ENCODE measurements around the gene MKNK2. TPM values are rescaled to one million over a fixed set of nuclear protein-coding genes. Genes with fewer than 3 reads are reported as not detected.
A peak's percentile ranks its signal among the peaks of the same experiment; 100 is the strongest.

MKNK2 gene
- polyA plus RNA-seq, 1 donor (not counting 4 experiments of a cell fraction or from before 2014, with no cell fraction given), result 88.3 TPM

DNA sequence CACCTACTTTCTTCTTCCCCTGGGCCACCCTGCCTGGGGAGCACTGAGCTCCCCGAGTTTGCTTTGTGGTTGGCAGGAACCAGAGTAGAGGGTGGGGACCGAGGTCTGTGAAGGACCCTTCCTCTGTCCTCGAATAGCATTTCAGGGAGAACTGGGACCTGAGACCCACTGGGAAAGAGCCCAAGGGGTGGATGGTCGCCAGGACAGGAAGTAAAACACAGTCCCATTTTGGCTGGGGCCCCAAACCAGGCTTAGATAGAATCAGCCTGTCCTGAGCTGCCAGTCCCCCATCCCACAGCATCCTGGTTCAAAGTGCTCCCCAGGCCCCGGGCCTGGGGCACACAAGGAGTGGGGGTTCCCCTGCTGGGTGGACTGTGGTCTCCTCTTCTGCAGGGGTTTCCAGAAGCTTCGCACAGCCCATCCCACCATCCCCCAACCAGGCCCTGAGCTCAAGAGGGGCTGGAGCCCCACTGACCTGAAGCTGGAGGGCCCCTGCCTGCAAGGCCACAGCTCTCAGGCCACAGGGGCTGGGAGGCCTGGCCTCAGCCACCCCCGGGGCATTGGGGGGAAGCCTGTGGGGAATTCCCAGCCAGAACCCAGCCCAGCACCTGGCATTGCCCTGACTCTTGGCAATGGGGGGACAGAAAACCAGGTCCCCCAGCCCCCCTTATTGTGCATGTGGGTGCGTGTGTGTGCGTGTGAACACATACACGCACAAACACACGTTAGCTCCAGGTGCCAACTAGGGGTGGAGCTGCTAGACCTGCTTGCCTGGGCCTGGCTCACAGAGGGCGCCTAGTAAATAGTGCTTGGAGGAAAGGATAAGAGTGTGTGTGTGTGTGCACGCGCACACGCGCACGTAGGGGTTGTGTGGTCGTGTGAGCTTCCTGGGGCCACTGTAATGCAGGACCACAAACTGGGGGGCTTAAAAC lies 995 bp upstream of the MKNK2 start:
- H2AFZ ChIP-seq (ENCODE audit: control insufficient read depth, low read length), result peak overlapping the region; percentile 28
- TF ChIP-seq, protein P1, sequence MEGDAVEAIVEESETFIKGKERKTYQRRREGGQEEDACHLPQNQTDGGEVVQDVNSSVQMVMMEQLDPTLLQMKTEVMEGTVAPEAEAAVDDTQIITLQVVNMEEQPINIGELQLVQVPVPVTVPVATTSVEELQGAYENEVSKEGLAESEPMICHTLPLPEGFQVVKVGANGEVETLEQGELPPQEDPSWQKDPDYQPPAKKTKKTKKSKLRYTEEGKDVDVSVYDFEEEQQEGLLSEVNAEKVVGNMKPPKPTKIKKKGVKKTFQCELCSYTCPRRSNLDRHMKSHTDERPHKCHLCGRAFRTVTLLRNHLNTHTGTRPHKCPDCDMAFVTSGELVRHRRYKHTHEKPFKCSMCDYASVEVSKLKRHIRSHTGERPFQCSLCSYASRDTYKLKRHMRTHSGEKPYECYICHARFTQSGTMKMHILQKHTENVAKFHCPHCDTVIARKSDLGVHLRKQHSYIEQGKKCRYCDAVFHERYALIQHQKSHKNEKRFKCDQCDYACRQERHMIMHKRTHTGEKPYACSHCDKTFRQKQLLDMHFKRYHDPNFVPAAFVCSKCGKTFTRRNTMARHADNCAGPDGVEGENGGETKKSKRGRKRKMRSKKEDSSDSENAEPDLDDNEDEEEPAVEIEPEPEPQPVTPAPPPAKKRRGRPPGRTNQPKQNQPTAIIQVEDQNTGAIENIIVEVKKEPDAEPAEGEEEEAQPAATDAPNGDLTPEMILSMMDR (optimal IDR thresholded peaks at IDR 0.05 in 1 of 3, IDR thresholded peaks at IDR 0.05 in 1 of 3, conservative IDR thresholded peaks at IDR 0.05 in 1 of 3; ENCODE audit: extremely low read depth in 1 of 3, insufficient read depth in 2 of 3, low read length in 3 of 3), result peak in 1 of 3 experiments; percentile 47
- TF ChIP-seq EZH2 (IDR thresholded peaks at IDR 0.05; ENCODE audit: low read length), result no peak
- peak overlapping the region; percentile 85 for H3K9ac ChIP-seq (ENCODE audit: control insufficient read depth, extremely low read depth, insufficient read depth, low read length)
- H3K4me3 ChIP-seq (ENCODE audit: control insufficient read depth in 2 of 3, extremely low read depth in 1 of 3, insufficient read depth in 2 of 3, low read depth in 1 of 3, low read length in 3 of 3), result no peak overlapping the region
- H3K27ac ChIP-seq (ENCODE audit: control insufficient read depth, insufficient read depth, low read length), result peak overlapping the region; percentile 79
- peak; percentile 71 for FAIRE-seq
- no peaks in the 10 kb centered on the region for H3K27me3 ChIP-seq (ENCODE audit: control insufficient read depth, extremely low read depth, insufficient read depth, low read length)
- DNase-seq (ENCODE audit: low read depth, low spot score), result no peak
- peaks cover 3% of the 10 kb centered on the region for H3K9me1 ChIP-seq (ENCODE audit: control insufficient read depth, extremely low read depth, insufficient read depth, low read length)
- H3K79me2 ChIP-seq (ENCODE audit: control insufficient read depth, insufficient read depth, low read length), result peaks cover 32% of the 10 kb centered on the region
- dilution Hi-C loops (cut with MboI; ENCODE audit: extremely low pct_ligation_motif_present, low sequenced_read_pairs), result no loop called here
- H3K4me1 ChIP-seq (ENCODE audit: control insufficient read depth, extremely low read depth, insufficient read depth, low read length), result peaks cover 56% of the 10 kb centered on the region
- H3K36me3 ChIP-seq (ENCODE audit: control insufficient read depth in 2 of 2, extremely low read depth in 1 of 2, insufficient read depth in 2 of 2, low read length in 2 of 2), result peaks cover 6 to 8% of the 10 kb centered on the region in 2 experiments
- H4K20me1 ChIP-seq (ENCODE audit: control insufficient read depth, extremely low read depth, insufficient read depth, low read length), result peaks cover 18% of the 10 kb centered on the region
- H3K4me2 ChIP-seq (ENCODE audit: control insufficient read depth, extremely low read depth, insufficient read depth, low read depth, low read length), result peak overlapping the region; percentile 74
- H3K9me3 ChIP-seq (ENCODE audit: control insufficient read depth, low read depth, low read length), result no peaks in the 10 kb centered on the region

DNA sequence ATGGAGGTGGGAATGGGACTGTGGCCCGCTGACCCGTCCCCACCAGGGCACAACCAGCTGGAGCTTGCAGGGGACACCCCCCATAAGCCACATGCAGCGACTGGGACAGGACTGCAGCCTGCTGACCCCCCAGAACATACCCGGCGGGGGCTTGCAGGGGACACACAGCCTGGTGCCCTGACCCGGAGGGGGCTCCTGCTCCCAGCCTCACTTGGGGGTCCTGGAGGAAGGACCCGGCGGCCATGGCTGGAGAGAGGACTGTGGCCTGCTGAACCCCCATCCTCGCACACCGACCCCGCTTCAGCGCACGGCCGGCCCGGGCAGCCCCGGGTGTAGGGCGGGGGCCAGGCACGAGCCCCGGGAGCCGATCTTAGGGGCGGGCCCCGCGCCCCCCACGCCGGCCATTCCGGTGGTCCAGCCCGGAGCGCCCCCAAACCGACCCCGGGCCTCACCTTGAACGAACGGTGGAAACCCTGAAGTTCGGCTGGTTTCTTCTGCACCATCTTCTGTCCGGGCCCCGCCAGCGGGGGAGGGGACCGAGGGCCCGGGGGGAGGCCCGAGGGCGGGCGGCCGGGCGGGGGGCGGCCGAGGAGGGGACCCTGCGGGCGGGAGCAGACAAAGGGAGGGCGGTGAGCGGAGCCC lies 574 bp downstream of the MKNK2 start:
- Histone ChIP-seq H3K9me3 (ENCODE audit: control insufficient read depth, low read depth, low read length) (no peaks in the 10 kb centered on the region), H3K4me1 (ENCODE audit: control insufficient read depth, extremely low read depth, insufficient read depth, low read length) (peaks cover 46% of the 10 kb centered on the region)
- TF ChIP-seq, protein P1 (optimal IDR thresholded peaks at IDR 0.05 in 1 of 3, IDR thresholded peaks at IDR 0.05 in 1 of 3, conservative IDR thresholded peaks at IDR 0.05 in 1 of 3; ENCODE audit: extremely low read depth in 1 of 3, insufficient read depth in 2 of 3, low read length in 3 of 3), result no peak
- TF ChIP-seq EZH2 (IDR thresholded peaks at IDR 0.05; ENCODE audit: low read length), result no peak

More for the DNA sequence above, 574 bp downstream of the MKNK2 start:
- peak overlapping the region; percentile 85 for H3K9ac ChIP-seq (ENCODE audit: control insufficient read depth, extremely low read depth, insufficient read depth, low read length)
- H3K27ac ChIP-seq (ENCODE audit: control insufficient read depth, insufficient read depth, low read length), result peak overlapping the region; percentile 58
- peaks cover 12 to 19% of the 10 kb centered on the region in 2 experiments for H3K36me3 ChIP-seq (ENCODE audit: control insufficient read depth in 2 of 2, extremely low read depth in 1 of 2, insufficient read depth in 2 of 2, low read length in 2 of 2)
- dilution Hi-C loops (cut with MboI; ENCODE audit: extremely low pct_ligation_motif_present, low sequenced_read_pairs), result no loop called here
- H3K27me3 ChIP-seq (ENCODE audit: control insufficient read depth, extremely low read depth, insufficient read depth, low read length), result no peaks in the 10 kb centered on the region
- H3K4me2 ChIP-seq (ENCODE audit: control insufficient read depth, extremely low read depth, insufficient read depth, low read depth, low read length), result peak overlapping the region; percentile 95
- peaks cover 34% of the 10 kb centered on the region for H3K79me2 ChIP-seq (ENCODE audit: control insufficient read depth, insufficient read depth, low read length)
- no peak for DNase-seq (ENCODE audit: low read depth, low spot score)
- peak overlapping the region; percentile 86 to 88 (median 88) for H3K4me3 ChIP-seq (ENCODE audit: control insufficient read depth in 2 of 3, extremely low read depth in 1 of 3, insufficient read depth in 2 of 3, low read depth in 1 of 3, low read length in 3 of 3)
- H2AFZ ChIP-seq (ENCODE audit: control insufficient read depth, low read length), result no peak overlapping the region
- H4K20me1 ChIP-seq (ENCODE audit: control insufficient read depth, extremely low read depth, insufficient read depth, low read length), result peaks cover 21% of the 10 kb centered on the region
- FAIRE-seq, result no peak
- H3K9me1 ChIP-seq (ENCODE audit: control insufficient read depth, extremely low read depth, insufficient read depth, low read length), result peaks cover 3% of the 10 kb centered on the region
